ENCODE results near the gene BRME1. TPM values are rescaled to one million over a fixed set of nuclear protein-coding genes. Genes with fewer than 3 reads are reported as not detected.
A peak's percentile ranks its signal among the peaks of the same experiment; 100 is the strongest.

The BRME1 gene
- total and polyA plus RNA-seq, 2 of the 13 experiments (the other 11 are each of a cell fraction or from before 2014, with no cell fraction given) = 0.74 to 1.5 TPM

DNA sequence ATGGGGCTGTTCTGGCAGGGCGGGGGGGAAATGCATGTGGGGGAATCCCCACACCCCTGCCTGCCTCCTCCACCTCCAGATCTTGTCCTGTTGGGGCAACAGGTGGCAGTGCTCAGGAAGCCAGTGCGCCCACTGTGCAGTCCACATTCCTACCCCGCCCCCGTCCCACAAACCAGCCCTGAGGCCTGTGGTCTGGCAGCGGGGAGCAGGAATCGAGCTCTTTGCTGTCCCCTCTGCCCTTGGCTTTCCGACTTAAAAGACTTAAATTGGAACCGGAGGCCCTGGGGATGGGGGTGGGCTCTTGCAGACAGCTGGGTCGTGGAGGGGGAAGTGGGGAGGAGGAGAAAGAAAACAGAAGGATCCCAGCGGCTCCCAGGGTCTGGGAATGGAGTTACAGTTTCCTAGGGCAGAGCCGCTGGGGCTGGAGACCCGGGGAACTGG is 24.6 kb downstream of the BRME1 start (continued):
- TF ChIP-seq FOXM1 (CRISPR knock-in tag; IDR thresholded peaks at IDR 0.05) = no peak
- TF ChIP-seq ZFX (CRISPR knock-in tag; IDR thresholded peaks at IDR 0.05; ENCODE audit: low read depth) = peak; percentile 52; the same call in 1 of the 2 replicates
- no peak for TF ChIP-seq ZBTB8A (CRISPR knock-in tag; IDR thresholded peaks at IDR 0.05; ENCODE audit: borderline replicate concordance, low read depth)
- TF ChIP-seq ATF1 (CRISPR knock-in tag; IDR thresholded peaks at IDR 0.05) = no peak
- TF ChIP-seq KDM1A (CRISPR knock-in tag; IDR thresholded peaks at IDR 0.05) = no peak
- no peak for TF ChIP-seq SP4 (CRISPR knock-in tag; IDR thresholded peaks at IDR 0.05)
- no peak for TF ChIP-seq ZNF607 (CRISPR knock-in tag; IDR thresholded peaks at IDR 0.05; ENCODE audit: borderline replicate concordance)
- no peak for TF ChIP-seq ZFP82 (CRISPR knock-in tag; IDR thresholded peaks at IDR 0.05; ENCODE audit: borderline replicate concordance)
- TF ChIP-seq ZNF543 (CRISPR knock-in tag; IDR thresholded peaks at IDR 0.05) = peak; percentile 69; the same call in 1 of the 2 replicates
- TF ChIP-seq, protein P1, sequence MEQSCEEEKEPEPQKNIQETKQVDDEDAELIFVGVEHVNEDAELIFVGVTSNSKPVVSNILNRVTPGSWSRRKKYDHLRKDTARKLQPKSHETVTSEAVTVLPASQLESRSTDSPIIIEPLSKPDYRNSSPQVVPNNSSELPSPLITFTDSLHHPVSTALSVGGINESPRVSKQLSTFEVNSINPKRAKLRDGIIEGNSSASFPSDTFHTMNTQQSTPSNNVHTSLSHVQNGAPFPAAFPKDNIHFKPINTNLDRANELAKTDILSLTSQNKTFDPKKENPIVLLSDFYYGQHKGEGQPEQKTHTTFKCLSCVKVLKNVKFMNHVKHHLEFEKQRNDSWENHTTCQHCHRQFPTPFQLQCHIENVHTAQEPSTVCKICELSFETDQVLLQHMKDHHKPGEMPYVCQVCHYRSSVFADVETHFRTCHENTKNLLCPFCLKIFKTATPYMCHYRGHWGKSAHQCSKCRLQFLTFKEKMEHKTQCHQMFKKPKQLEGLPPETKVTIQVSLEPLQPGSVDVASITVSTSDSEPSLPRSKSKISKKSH (CRISPR knock-in tag; IDR thresholded peaks at IDR 0.05; ENCODE audit: borderline replicate concordance) = no peak
- TF ChIP-seq PTBP1 (IDR thresholded peaks at IDR 0.05; ENCODE audit: low read depth, low read length, poor library complexity, severe bottlenecking) = no peak
- TF ChIP-seq, protein P2, sequence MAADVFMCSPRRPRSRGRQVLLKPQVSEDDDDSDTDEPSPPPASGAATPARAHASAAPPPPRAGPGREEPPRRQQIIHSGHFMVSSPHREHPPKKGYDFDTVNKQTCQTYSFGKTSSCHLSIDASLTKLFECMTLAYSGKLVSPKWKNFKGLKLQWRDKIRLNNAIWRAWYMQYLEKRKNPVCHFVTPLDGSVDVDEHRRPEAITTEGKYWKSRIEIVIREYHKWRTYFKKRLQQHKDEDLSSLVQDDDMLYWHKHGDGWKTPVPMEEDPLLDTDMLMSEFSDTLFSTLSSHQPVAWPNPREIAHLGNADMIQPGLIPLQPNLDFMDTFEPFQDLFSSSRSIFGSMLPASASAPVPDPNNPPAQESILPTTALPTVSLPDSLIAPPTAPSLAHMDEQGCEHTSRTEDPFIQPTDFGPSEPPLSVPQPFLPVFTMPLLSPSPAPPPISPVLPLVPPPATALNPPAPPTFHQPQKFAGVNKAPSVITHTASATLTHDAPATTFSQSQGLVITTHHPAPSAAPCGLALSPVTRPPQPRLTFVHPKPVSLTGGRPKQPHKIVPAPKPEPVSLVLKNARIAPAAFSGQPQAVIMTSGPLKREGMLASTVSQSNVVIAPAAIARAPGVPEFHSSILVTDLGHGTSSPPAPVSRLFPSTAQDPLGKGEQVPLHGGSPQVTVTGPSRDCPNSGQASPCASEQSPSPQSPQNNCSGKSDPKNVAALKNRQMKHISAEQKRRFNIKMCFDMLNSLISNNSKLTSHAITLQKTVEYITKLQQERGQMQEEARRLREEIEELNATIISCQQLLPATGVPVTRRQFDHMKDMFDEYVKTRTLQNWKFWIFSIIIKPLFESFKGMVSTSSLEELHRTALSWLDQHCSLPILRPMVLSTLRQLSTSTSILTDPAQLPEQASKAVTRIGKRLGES (CRISPR knock-in tag; IDR thresholded peaks at IDR 0.05; ENCODE audit: borderline replicate concordance) = no peak
